Adrenal gland (tissue), 12 donors: ENCODE measurements around the gene PALM. TPM values are rescaled to one million over a fixed set of nuclear protein-coding genes. Genes with fewer than 3 reads are reported as not detected.

Source experiments
- DNase-seq, 7 donors: peaks; one replicate each; pipeline ENCODE4 v3.0.0-alpha.2; 2019 to 2020
- H3K27ac ChIP-seq, 5 donors: fragments of 200-600 bp; sonication (generic) in 4 of 5; 1 replicate in 3 of 5; 2 replicates in 2 of 5; pipeline versions ENCODE4 v1.5.1 to v1.8.0; 2016 to 2020; ENCODE audit warnings: mild to moderate bottlenecking in 1 of 5
- H3K27me3 ChIP-seq: fragments of 200-600 bp; 2 replicates; pipeline ENCODE4 v1.8.0; 2021
- H3K36me3 ChIP-seq, 2 donors: fragments of 200-600 bp; replicated peaks in 1 of 2; 1 replicate in 1 of 2; 2 replicates in 1 of 2; pipeline versions ENCODE4 v1.5.1 to v1.8.0; 2018 to 2022
- H3K4me1 ChIP-seq, 2 donors: fragments of 200-600 bp; replicated peaks in 1 of 2; 1 replicate in 1 of 2; 2 replicates in 1 of 2; pipeline versions ENCODE4 v1.5.1 to v1.8.0; 2018 to 2021
- H3K4me3 ChIP-seq, 4 donors: fragments of 200-600 bp; sonication (generic) in 3 of 4; one replicate each; pipeline ENCODE4 v1.5.1; 2016 to 2018
- H3K9me3 ChIP-seq, 3 donors: fragments of 200-600 bp; sonication (generic) in 1 of 3; replicated peaks in 1 of 3; 1 replicate in 2 of 3; 2 replicates in 1 of 3; pipeline versions ENCODE4 v1.5.1 to v1.8.0; 2016 to 2021
- POLR2A ChIP-seq, 2 donors: fragments of 450-650 bp; IDR thresholded peaks; one replicate each; pipeline ENCODE4 v1.6.1; 2017; ENCODE audit warnings: antibody characterized with exemption in 2 of 2, mild to moderate bottlenecking in 2 of 2, moderate library complexity in 1 of 2
- WGBS, 4 donors: extraction: QIAGEN DNeasy Blood & Tissue Kit in 2 of 4; methylation state at CpG; one replicate each; pipeline versions ENCODE4 v1.1.5 to v1.1.7; 2013 to 2017; 5-methylcytosine and 5-hydroxymethylcytosine counted together
- intact Hi-C, 2 donors: fragments of 100-400 bp; cut with DNase I; formaldehyde crosslinking; loops; one replicate each; pipeline versions ENCODE4 v1.14.1 to v1.15.0; 2022 to 2023
- polyA plus RNA-seq, 3 donors: library from polyadenylated mRNA; stranded (reverse); fragments of 200-250 nt in 2 of 3; fragments of 350-450 nt in 1 of 3; fragmentation: Illumina TruSeq in 1 of 3; extraction: RNeasy Lipid Tissue Mini Kit (QIAGEN cat#74804) in 1 of 3; gene quantifications; one replicate each; pipeline ENCODE4 v1.2.3, GENCODE V29; 2013 to 2014
- total RNA-seq, 9 donors: library from RNA; depleted of rRNA in 4 of 9; stranded (reverse); fragments of >200 nt in 4 of 9; fragments of 120-200 nt in 1 of 9; fragmentation: NEBNext Ultra II Directional in 1 of 9; extraction: Animal tissue kit (Norgen Biotek cat#: 25700) in 1 of 9; gene quantifications; one replicate each; pipeline versions ENCODE4 v1.1.0 to v1.2.4, GENCODE V29; 2013 to 2023
- TF ChIP-seq, protein P1 (sequence below), 6 experiments: fragments of 450-650 bp in 4 of 6; fragments of 200-600 bp in 2 of 6; sonication (generic) in 1 of 6; IDR thresholded peaks; 1 replicate in 5 of 6; 2 replicates in 1 of 6; pipeline versions ENCODE4 v1.5.1 to v1.8.0; 2016 to 2021; ENCODE audit warnings: antibody characterized with exemption in 6 of 6, mild to moderate bottlenecking in 2 of 6, moderate library complexity in 1 of 6
- donor health status: healthy with polysubstance abuse.
- donor health status: Bipolar disorder and iron deficiency.
- donor health status: DM: yes; HTN: yes; CAD: no.
- donor health status: DM: no; HTN: no; CAD: no.
- donor health status: DM: no; HTN: no; CAD: no.
- donor health status: DM: yes; HTN: yes; CAD: no.

PALM gene
- total and polyA plus RNA-seq, 12 donors, result 3.9 to 72.2 (median 50.1) TPM

DNA sequence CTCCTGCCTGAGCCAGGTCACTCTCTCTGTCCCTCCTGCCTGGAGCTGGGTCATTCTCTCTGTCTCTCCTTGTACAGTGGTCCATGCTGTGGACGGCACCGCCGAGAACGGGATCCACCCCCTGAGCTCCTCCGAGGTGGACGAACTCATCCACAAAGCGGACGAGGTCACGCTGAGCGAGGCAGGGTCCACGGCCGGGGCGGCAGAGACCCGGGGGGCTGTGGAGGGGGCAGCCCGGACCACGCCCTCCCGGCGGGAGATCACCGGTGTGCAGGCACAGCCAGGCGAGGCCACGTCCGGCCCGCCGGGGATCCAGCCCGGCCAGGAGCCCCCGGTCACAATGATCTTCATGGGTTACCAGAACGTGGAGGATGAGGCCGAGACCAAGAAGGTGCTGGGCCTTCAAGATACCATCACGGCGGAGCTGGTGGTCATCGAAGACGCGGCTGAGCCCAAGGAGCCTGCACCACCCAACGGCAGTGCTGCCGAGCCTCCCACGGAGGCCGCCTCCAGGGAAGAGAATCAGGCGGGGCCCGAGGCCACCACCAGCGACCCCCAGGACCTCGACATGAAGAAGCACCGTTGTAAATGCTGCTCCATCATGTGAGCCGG, 37.6 kb downstream of the PALM start:
- Histone ChIP-seq H3K9me3 (no peaks in the 10 kb centered on the region), H3K36me3 (no peaks in the 10 kb centered on the region), H3K27me3 (no peaks in the 10 kb centered on the region), H3K4me3 (no peak overlapping the region), H3K4me1 (no peaks in the 10 kb centered on the region), H3K27ac (no peak overlapping the region)
- TF ChIP-seq, protein P1, sequence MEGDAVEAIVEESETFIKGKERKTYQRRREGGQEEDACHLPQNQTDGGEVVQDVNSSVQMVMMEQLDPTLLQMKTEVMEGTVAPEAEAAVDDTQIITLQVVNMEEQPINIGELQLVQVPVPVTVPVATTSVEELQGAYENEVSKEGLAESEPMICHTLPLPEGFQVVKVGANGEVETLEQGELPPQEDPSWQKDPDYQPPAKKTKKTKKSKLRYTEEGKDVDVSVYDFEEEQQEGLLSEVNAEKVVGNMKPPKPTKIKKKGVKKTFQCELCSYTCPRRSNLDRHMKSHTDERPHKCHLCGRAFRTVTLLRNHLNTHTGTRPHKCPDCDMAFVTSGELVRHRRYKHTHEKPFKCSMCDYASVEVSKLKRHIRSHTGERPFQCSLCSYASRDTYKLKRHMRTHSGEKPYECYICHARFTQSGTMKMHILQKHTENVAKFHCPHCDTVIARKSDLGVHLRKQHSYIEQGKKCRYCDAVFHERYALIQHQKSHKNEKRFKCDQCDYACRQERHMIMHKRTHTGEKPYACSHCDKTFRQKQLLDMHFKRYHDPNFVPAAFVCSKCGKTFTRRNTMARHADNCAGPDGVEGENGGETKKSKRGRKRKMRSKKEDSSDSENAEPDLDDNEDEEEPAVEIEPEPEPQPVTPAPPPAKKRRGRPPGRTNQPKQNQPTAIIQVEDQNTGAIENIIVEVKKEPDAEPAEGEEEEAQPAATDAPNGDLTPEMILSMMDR (IDR thresholded peaks at IDR 0.05), result no peak
- no peak for TF ChIP-seq POLR2A (IDR thresholded peaks at IDR 0.05)
- DNase-seq, result no peak
- 94 to 98% (median 96%) methylated on average over 12 to 43 of the region's 43 CpGs for WGBS, 4 donors
- intact Hi-C loops, result no loop called here

DNA sequence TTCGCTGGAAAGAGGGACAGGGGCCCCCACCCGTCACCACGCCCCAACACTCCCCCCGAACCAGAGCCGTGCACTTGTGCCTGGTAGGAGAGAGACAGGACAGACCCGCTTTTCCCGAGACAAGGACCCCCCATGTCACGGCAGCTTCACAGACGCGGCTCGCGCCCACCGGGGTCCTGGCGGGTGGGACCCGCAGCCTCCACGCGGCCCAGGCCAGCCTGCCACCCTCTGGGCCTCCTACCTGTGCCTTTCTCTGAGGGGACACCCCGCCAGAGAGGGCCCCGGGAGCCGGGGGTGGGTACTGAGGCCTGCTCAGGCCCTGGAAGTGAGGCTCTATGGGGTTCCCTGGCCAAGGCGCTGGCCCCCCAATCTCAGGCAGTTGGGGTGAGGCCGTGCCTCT, 38.2 kb downstream of the PALM start:
- no peaks in the 10 kb centered on the region for H3K27me3 ChIP-seq
- H3K9me3 ChIP-seq, result no peaks in the 10 kb centered on the region
- no peak overlapping the region for H3K4me3 ChIP-seq
- DNase-seq, result no peak
- no peak overlapping the region for H3K27ac ChIP-seq
- 97 to 99% (median 98%) methylated on average over 13 to 22 of the region's 22 CpGs for WGBS, 4 donors
- intact Hi-C loops, result no loop called here
- no peak for TF ChIP-seq POLR2A (IDR thresholded peaks at IDR 0.05)
- TF ChIP-seq, protein P1 (IDR thresholded peaks at IDR 0.05), result no peak
- H3K36me3 ChIP-seq, result no peaks in the 10 kb centered on the region
- no peaks in the 10 kb centered on the region for H3K4me1 ChIP-seq

GRCh38 chr19:747432-748273, 38.9 kb downstream of the PALM start:
- Histone ChIP-seq H3K9me3 (no peaks in the 10 kb centered on the region), H3K4me3 (no peak overlapping the region), H3K27me3 (no peaks in the 10 kb centered on the region), H3K27ac (no peak overlapping the region), H3K4me1 (no peaks in the 10 kb centered on the region), H3K36me3 (no peaks in the 10 kb centered on the region)
- intact Hi-C loops, result no loop called here
- TF ChIP-seq, protein P1 (IDR thresholded peaks at IDR 0.05), result no peak
- TF ChIP-seq POLR2A (IDR thresholded peaks at IDR 0.05), result no peak
- no peak for DNase-seq
- 95 to 98% (median 96%) methylated on average over 10 to 28 of the region's 28 CpGs for WGBS, 4 donors

GRCh38 chr19:748274-748598, 39.5 kb downstream of the PALM start:
- H3K27ac ChIP-seq, result no peak overlapping the region
- H3K27me3 ChIP-seq, result no peaks in the 10 kb centered on the region
- no peaks in the 10 kb centered on the region for H3K36me3 ChIP-seq
- DNase-seq, result no peak
- H3K4me3 ChIP-seq, result no peak overlapping the region
- no peak for TF ChIP-seq POLR2A (IDR thresholded peaks at IDR 0.05)
- TF ChIP-seq, protein P1 (IDR thresholded peaks at IDR 0.05), result no peak
- intact Hi-C loops, result no loop called here
- no peaks in the 10 kb centered on the region for H3K4me1 ChIP-seq
- WGBS, 4 donors, result 85 to 89% (median 88%) methylated on average over 7 to 14 of the region's 14 CpGs
- no peaks in the 10 kb centered on the region for H3K9me3 ChIP-seq
